ENCODE data around the gene PDZD2.
"Not testable (repeated sequence)": the region's sequence is repeated elsewhere in the genome, so short reads cannot be mapped to it uniquely, and the experiment has no call there.

The PDZD2 gene

GRCh38 chr5:31771500-31771899 lies 132.6 kb downstream of the PDZD2 start:
- no peak for DNase-seq

- not testable (repeated sequence) for DNase-seq
Measured at GRCh38 chr5:31776294-31776693, 137.4 kb downstream of the PDZD2 start.

GRCh38 chr5:31776976-31777651 lies 138.2 kb downstream of the PDZD2 start:
- DNase-seq, result no peak

- no peak for DNase-seq
Measured at GRCh38 chr5:31781772-31782171, 142.8 kb downstream of the PDZD2 start.

GRCh38 chr5:31783086-31783645 lies 144.2 kb downstream of the PDZD2 start:
- DNase-seq, result no peak

- no peak for DNase-seq
Measured at GRCh38 chr5:31783731-31784130, 144.8 kb downstream of the PDZD2 start.

GRCh38 chr5:31786090-31786631 lies 147.2 kb downstream of the PDZD2 start:
- no peak for DNase-seq

- no peak for DNase-seq
Measured at GRCh38 chr5:31794009-31794408, 155.1 kb downstream of the PDZD2 start.

GRCh38 chr5:31798168-31798567 lies 159.2 kb downstream of the PDZD2 start:
- DNase-seq, result no peak

GRCh38 chr5:31800351-31800750 lies 161.4 kb downstream of the PDZD2 start:
- no peak for DNase-seq

- no peak for DNase-seq
Measured at GRCh38 chr5:31805785-31806400, 167.0 kb downstream of the PDZD2 start.

- DNase-seq, result no peak
Measured at GRCh38 chr5:31806561-31806960, 167.6 kb downstream of the PDZD2 start.

- no peak for DNase-seq
Measured at GRCh38 chr5:31807789-31808540, 169.0 kb downstream of the PDZD2 start.

- peak; percentile 80 for DNase-seq
Measured at GRCh38 chr5:31809050-31809870, 170.3 kb downstream of the PDZD2 start.

GRCh38 chr5:31811210-31811609 lies 172.3 kb downstream of the PDZD2 start:
- DNase-seq, result no peak

GRCh38 chr5:31815376-31815775 lies 176.4 kb downstream of the PDZD2 start:
- DNase-seq, result no peak

GRCh38 chr5:31819926-31820516 lies 181.1 kb downstream of the PDZD2 start:
- DNase-seq, result no peak

GRCh38 chr5:31823472-31823871 lies 184.5 kb downstream of the PDZD2 start:
- DNase-seq, result no peak

- peak; percentile 46 for DNase-seq
Measured at GRCh38 chr5:31824869-31825517, 186.1 kb downstream of the PDZD2 start.

- peak; percentile 70 for DNase-seq
Measured at GRCh38 chr5:31825518-31826068, 186.7 kb downstream of the PDZD2 start.

- no peak for DNase-seq
Measured at GRCh38 chr5:31827867-31828266, 188.9 kb downstream of the PDZD2 start.
